Left lung (tissue), 10 donors: ENCODE measurements around the gene SLC9A7. TPM values are rescaled to one million over a fixed set of nuclear protein-coding genes. Genes with fewer than 3 reads are reported as not detected.

Experiments
- ATAC-seq: fragments of 200-7000 bp; cut with Tn5 transposase; one replicate; pipeline ENCODE4 v1.9.1; 2020; ENCODE audit warnings: moderate library complexity
- DNase-seq, 4 donors: peaks; one replicate each; pipeline ENCODE4 v3.0.0-alpha.2; 2013 to 2020
- H3K27ac ChIP-seq, 2 donors: fragments of 200-600 bp; sonication (generic) in 1 of 2; one replicate each; pipeline versions ENCODE4 v1.5.0 to v1.8.0; 2020 to 2021
- H3K27me3 ChIP-seq, 2 donors: fragments of 200-600 bp; sonication (generic) in 1 of 2; one replicate each; pipeline versions ENCODE4 v1.5.0 to v1.8.0; 2020 to 2021
- H3K36me3 ChIP-seq, 2 donors: fragments of 200-600 bp; sonication (generic) in 1 of 2; one replicate each; pipeline versions ENCODE4 v1.5.0 to v1.8.0; 2020 to 2021
- H3K4me1 ChIP-seq, 2 donors: fragments of 200-600 bp; one replicate each; pipeline ENCODE4 v1.8.0; 2021
- H3K4me3 ChIP-seq, 2 donors: fragments of 200-600 bp; sonication (generic) in 1 of 2; one replicate each; pipeline versions ENCODE4 v1.5.0 to v1.8.0; 2020 to 2021; ENCODE audit warnings: mild to moderate bottlenecking in 1 of 2
- H3K9me3 ChIP-seq, 2 donors: fragments of 200-600 bp; sonication (generic) in 1 of 2; one replicate each; pipeline versions ENCODE4 v1.5.0 to v1.8.0; 2020 to 2021
- intact Hi-C, 2 donors: fragments of 100-400 bp; cut with DNase I; formaldehyde crosslinking; loops; one replicate each; pipeline versions ENCODE4 v1.11.2 to v1.14.2; 2022
- polyA plus RNA-seq, 6 donors: library from polyadenylated mRNA; unstranded; fragments of 120-200 nt; gene quantifications; one replicate each; pipeline ENCODE4 v1.2.1, GENCODE V29; 2013; ENCODE audit not compliant: insufficient read length in 6 of 6
- total RNA-seq, 2 donors: library from RNA; stranded (reverse); fragmentation: NEBNext Ultra II Directional; extraction: Animal tissue kit (Norgen Biotek cat#: 25700); gene quantifications; one replicate each; pipeline ENCODE4 v1.2.1, GENCODE V29; 2021
- TF ChIP-seq, protein P1 (sequence below), 2 donors: fragments of 200-600 bp; sonication (generic) in 1 of 2; IDR thresholded peaks; one replicate each; pipeline versions ENCODE4 v1.5.0 to v1.8.0; 2021; ENCODE audit warnings: antibody characterized with exemption in 2 of 2
- donor health status: DM: no; HTN: yes; CAD: no.
- donor health status: DM: no; HTN: no; CAD: no.

SLC9A7 gene
- total and polyA plus RNA-seq, 8 donors, result 2.3 to 10.5 (median 3.2) TPM

GRCh38 chrX:46582966-46583365, 176.0 kb downstream of the SLC9A7 start:
- DNase-seq (peak in 1 of 4 donors; percentile 29), ATAC-seq (peak; percentile 44)
- Histone ChIP-seq H3K9me3 (no peaks in the 10 kb centered on the region), H3K27ac (peak overlapping the region in 1 of 2 donors; percentile 5), H3K36me3 (no peaks in the 10 kb centered on the region), H3K4me3 (no peak overlapping the region), H3K4me1 (peaks cover 0 to 8% of the 10 kb centered on the region in 2 donors), H3K27me3 (no peaks in the 10 kb centered on the region)
- TF ChIP-seq, protein P1, sequence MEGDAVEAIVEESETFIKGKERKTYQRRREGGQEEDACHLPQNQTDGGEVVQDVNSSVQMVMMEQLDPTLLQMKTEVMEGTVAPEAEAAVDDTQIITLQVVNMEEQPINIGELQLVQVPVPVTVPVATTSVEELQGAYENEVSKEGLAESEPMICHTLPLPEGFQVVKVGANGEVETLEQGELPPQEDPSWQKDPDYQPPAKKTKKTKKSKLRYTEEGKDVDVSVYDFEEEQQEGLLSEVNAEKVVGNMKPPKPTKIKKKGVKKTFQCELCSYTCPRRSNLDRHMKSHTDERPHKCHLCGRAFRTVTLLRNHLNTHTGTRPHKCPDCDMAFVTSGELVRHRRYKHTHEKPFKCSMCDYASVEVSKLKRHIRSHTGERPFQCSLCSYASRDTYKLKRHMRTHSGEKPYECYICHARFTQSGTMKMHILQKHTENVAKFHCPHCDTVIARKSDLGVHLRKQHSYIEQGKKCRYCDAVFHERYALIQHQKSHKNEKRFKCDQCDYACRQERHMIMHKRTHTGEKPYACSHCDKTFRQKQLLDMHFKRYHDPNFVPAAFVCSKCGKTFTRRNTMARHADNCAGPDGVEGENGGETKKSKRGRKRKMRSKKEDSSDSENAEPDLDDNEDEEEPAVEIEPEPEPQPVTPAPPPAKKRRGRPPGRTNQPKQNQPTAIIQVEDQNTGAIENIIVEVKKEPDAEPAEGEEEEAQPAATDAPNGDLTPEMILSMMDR (IDR thresholded peaks at IDR 0.05), result no peak
- intact Hi-C loops, result no loop called here

- TF ChIP-seq, protein P1 (IDR thresholded peaks at IDR 0.05), result no peak
- H3K36me3 ChIP-seq, result no peaks in the 10 kb centered on the region
- ATAC-seq (no peak), DNase-seq (no peak)
- H3K4me3 ChIP-seq, result no peak overlapping the region
- peaks cover 0 to 7% of the 10 kb centered on the region in 2 donors for H3K4me1 ChIP-seq
- H3K27me3 ChIP-seq, result no peaks in the 10 kb centered on the region
- intact Hi-C loops, result no loop called here
- no peak overlapping the region for H3K27ac ChIP-seq
- no peaks in the 10 kb centered on the region for H3K9me3 ChIP-seq
These were observed 176.6 kb downstream of the SLC9A7 start for GRCh38 chrX:46582325-46582724.

GRCh38 chrX:46580613-46581012, 178.3 kb downstream of the SLC9A7 start:
- TF ChIP-seq, protein P1 (IDR thresholded peaks at IDR 0.05), result no peak
- Histone ChIP-seq H3K9me3 (no peaks in the 10 kb centered on the region), H3K27me3 (no peaks in the 10 kb centered on the region), H3K4me1 (peaks cover 0 to 16% of the 10 kb centered on the region in 2 donors), H3K27ac (no peak overlapping the region), H3K36me3 (no peaks in the 10 kb centered on the region), H3K4me3 (no peak overlapping the region)
- intact Hi-C loops, result no loop called here
- ATAC-seq (no peak), DNase-seq (no peak)

DNA sequence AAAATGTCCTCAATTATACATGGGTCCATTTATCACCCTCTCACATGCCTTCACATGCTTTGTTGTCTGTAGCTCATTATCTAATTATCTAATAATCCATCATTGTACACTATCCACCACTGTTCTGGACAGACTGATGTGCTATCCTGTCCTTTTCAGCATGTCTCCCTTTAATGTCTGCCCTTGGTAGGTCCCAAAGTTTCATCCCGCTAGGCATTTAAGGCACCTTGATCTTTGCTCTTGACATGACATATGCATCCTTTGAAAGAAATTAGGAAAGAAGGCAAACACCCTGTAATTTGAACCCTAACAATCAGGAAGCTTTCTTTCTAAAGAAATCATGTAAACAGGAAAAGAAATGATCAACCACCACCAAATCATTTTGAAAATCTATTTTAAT, 179.7 kb downstream of the SLC9A7 start:
- ATAC-seq (no peak), DNase-seq (no peak)
- TF ChIP-seq, protein P1 (IDR thresholded peaks at IDR 0.05), result no peak
- Histone ChIP-seq H3K27ac (no peak overlapping the region), H3K4me3 (no peak overlapping the region), H3K36me3 (no peaks in the 10 kb centered on the region), H3K9me3 (no peaks in the 10 kb centered on the region), H3K27me3 (peaks cover 0 to 10% of the 10 kb centered on the region in 2 donors), H3K4me1 (peaks cover 0 to 28% of the 10 kb centered on the region in 2 donors)
- intact Hi-C loops, result no loop called here

DNA sequence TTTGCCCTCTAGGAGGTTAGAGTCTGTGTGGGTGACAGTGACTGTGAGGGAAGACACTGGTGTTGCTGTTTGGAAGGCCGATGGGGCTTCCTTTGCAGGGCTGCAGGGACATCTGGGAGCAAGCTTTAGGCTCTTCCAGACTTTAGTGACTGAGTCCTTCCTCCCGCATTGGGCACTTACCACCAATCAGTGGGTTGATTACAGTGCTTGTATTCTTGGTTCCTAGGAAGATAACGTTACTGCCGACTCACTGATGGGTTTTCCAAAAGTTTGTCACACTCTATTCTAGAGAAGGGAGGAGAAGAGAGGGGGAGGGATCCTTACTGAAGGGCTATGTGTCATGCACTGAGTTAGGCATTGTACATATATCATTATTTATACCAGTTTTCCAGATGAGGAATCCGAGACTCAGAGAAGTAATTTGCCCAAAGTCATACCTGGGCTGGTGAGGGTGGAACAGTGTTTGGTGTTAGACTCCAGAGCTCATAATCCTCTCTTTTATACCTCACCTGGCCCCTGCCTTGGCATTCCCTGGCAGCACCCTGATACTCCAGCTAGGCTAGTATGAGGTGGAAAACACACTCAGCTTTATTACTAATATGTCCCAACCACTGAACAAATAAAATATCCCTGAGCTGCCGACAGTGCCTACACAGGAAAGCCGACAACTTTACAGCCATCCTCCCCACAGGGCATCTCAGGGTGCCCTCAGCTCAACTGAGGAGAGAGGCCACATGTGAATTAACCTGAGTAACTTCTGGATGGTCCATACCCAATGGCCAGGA, 181.5 kb downstream of the SLC9A7 start:
- no peak overlapping the region for H3K4me3 ChIP-seq
- intact Hi-C loops, result no loop called here
- DNase-seq, result no peak
- no peak for ATAC-seq
- no peaks in the 10 kb centered on the region for H3K36me3 ChIP-seq
- peaks cover 0 to 28% of the 10 kb centered on the region in 2 donors for H3K4me1 ChIP-seq
- no peaks in the 10 kb centered on the region for H3K9me3 ChIP-seq
- peaks cover 0 to 10% of the 10 kb centered on the region in 2 donors for H3K27me3 ChIP-seq
- TF ChIP-seq, protein P1 (IDR thresholded peaks at IDR 0.05), result no peak
- no peak overlapping the region for H3K27ac ChIP-seq
